DND-41 (cell line): ENCODE results near the gene MT1M.
"Not testable (repeated sequence)": the region's sequence is repeated elsewhere in the genome, so short reads cannot be mapped to it uniquely, and the experiment has no call there.

Experiments used
- ATAC-seq: fragments of 200-7000 bp; cut with Tn5 transposase; 3 replicates; pipeline ENCODE4 v1.9.1; 2021; ENCODE audit warnings: low read depth; ENCODE audit not compliant: insufficient read depth
- DNase-seq: peaks from one replicate; pipeline ENCODE4 v3.0.0-alpha.2; 2020
- H2AFZ ChIP-seq: 2 replicates; pipeline ENCODE4 v1.6.0; 2012; ENCODE audit warnings: low read depth, low read length
- H3K27ac ChIP-seq: 2 replicates; pipeline ENCODE4 v1.5.1; 2012; ENCODE audit warnings: low read length, inconsistent platforms
- H3K27me3 ChIP-seq: fragments of 200-600 bp; sonication (generic); 2 replicates; pipeline ENCODE4 v1.6.0; 2012; ENCODE audit warnings: low read length, mild to moderate bottlenecking, inconsistent platforms; ENCODE audit not compliant: insufficient read depth, poor library complexity
- H3K36me3 ChIP-seq: 2 replicates; pipeline ENCODE4 v1.5.1; 2012; ENCODE audit warnings: low read length, inconsistent platforms; ENCODE audit not compliant: insufficient read depth
- H3K4me1 ChIP-seq: 2 replicates; pipeline ENCODE4 v1.5.1; 2012; ENCODE audit warnings: mild to moderate bottlenecking, low read length; ENCODE audit not compliant: insufficient read depth
- H3K4me2 ChIP-seq: 2 replicates; pipeline ENCODE4 v1.6.0; 2012; ENCODE audit warnings: mild to moderate bottlenecking, moderate library complexity, low read length, inconsistent platforms; ENCODE audit not compliant: insufficient read depth
- H3K4me3 ChIP-seq, 2 experiments: fragments of 200-600 bp in 1 of 2; shearing (Covaris generic) in 1 of 2; 2 replicates each; pipeline ENCODE4 v1.5.1; 2012 to 2016; ENCODE audit warnings: inconsistent platforms in 2 of 2, low read length in 2 of 2, mild to moderate bottlenecking in 2 of 2, low read depth in 1 of 2, moderate library complexity in 1 of 2
- H3K79me2 ChIP-seq: 2 replicates; pipeline ENCODE4 v1.6.0; 2012; ENCODE audit warnings: low read length, inconsistent platforms; ENCODE audit not compliant: insufficient read depth
- H3K9ac ChIP-seq: 2 replicates; pipeline ENCODE4 v1.6.0; 2012; ENCODE audit warnings: low read depth, mild to moderate bottlenecking, inconsistent platforms, low read length, moderate library complexity
- H3K9me3 ChIP-seq: 2 replicates; pipeline ENCODE4 v1.5.1; 2012; ENCODE audit warnings: low read length, moderate library complexity, mild to moderate bottlenecking, inconsistent platforms; ENCODE audit not compliant: insufficient read depth, severe bottlenecking
- H4K20me1 ChIP-seq: 2 replicates; pipeline ENCODE4 v1.6.0; 2012; ENCODE audit warnings: low read length; ENCODE audit not compliant: insufficient read depth
- EZH2 ChIP-seq: IDR thresholded peaks from 3 replicates; pipeline ENCODE4 v1.6.1; 2012; ENCODE audit warnings: borderline replicate concordance, low read depth, mild to moderate bottlenecking, moderate library complexity, low read length, inconsistent platforms; ENCODE audit not compliant: severe bottlenecking
- TF ChIP-seq, protein P1 (sequence below): IDR thresholded peaks from 2 replicates; pipeline ENCODE4 v1.5.1; 2012; ENCODE audit warnings: borderline replicate concordance, low read length, moderate library complexity, mild to moderate bottlenecking; ENCODE audit not compliant: poor library complexity, severe bottlenecking; ENCODE audit errors: extremely low read depth

Gene MT1M

DNA sequence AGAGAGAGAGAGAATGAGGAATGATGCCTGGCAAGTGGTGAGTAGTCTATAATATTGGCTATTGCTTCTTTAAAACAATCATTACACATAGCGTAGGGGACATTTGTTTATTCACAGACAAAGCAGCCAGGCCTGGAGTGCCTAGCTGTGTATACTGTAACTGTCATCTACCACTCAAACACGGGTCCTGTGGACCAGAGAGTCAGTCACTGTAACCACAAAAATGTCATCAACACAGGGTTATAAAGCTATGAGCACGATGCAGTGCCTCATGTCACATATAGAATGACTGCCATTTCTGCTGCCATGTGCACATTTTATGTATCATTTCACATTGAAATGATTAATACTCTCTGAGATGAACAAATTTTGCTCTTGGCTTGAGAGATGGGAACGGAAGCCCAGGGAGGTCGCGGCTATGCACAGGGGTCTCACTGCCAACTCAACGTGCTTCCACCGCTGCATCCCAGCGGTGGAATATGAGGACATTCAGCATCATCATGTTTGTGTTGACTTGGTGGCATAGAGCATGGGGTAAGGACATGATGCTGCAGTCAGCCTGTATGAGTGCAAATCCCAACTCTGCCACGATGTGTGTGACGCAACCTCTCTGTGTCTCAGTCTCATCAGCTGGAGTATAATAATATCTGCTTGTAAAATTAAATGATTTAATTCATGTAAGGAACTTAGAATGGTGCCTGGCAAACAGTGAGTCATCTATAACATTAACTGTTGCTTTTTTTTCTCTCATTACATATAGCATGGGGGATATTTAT is 40.5 kb downstream of the MT1M start:
- DNase-seq (no peak), ATAC-seq (no peak)
- no peak overlapping the region for H3K27ac ChIP-seq
- no peaks in the 10 kb centered on the region for H4K20me1 ChIP-seq
- H3K79me2 ChIP-seq: no peaks in the 10 kb centered on the region
- H3K9ac ChIP-seq: no peak overlapping the region
- no peak overlapping the region for H2AFZ ChIP-seq
- peaks cover 40% of the 10 kb centered on the region for H3K27me3 ChIP-seq
- H3K4me2 ChIP-seq: no peak overlapping the region
- H3K9me3 ChIP-seq: no peaks in the 10 kb centered on the region
- TF ChIP-seq EZH2: no peak
- H3K4me3 ChIP-seq: no peak overlapping the region
- peaks cover 2% of the 10 kb centered on the region; the same call in 1 of the 2 replicates for H3K4me1 ChIP-seq
- no peaks in the 10 kb centered on the region for H3K36me3 ChIP-seq

- Histone ChIP-seq H3K79me2 (no peaks in the 10 kb centered on the region), H3K4me1 (peaks cover 2% of the 10 kb centered on the region; the same call in 1 of the 2 replicates), H4K20me1 (no peaks in the 10 kb centered on the region), H3K27me3 (peaks cover 31% of the 10 kb centered on the region), H3K9me3 (no peaks in the 10 kb centered on the region), H3K4me2 (no peak overlapping the region), H3K9ac (no peak overlapping the region), H3K27ac (no peak overlapping the region), H3K36me3 (no peaks in the 10 kb centered on the region), H3K4me3 (no peak overlapping the region), H2AFZ (no peak overlapping the region)
- DNase-seq (no peak), ATAC-seq (no peak)
- TF ChIP-seq, protein P1, sequence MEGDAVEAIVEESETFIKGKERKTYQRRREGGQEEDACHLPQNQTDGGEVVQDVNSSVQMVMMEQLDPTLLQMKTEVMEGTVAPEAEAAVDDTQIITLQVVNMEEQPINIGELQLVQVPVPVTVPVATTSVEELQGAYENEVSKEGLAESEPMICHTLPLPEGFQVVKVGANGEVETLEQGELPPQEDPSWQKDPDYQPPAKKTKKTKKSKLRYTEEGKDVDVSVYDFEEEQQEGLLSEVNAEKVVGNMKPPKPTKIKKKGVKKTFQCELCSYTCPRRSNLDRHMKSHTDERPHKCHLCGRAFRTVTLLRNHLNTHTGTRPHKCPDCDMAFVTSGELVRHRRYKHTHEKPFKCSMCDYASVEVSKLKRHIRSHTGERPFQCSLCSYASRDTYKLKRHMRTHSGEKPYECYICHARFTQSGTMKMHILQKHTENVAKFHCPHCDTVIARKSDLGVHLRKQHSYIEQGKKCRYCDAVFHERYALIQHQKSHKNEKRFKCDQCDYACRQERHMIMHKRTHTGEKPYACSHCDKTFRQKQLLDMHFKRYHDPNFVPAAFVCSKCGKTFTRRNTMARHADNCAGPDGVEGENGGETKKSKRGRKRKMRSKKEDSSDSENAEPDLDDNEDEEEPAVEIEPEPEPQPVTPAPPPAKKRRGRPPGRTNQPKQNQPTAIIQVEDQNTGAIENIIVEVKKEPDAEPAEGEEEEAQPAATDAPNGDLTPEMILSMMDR: peak; percentile 36
- TF ChIP-seq EZH2: no peak
Observed at GRCh38 chr16:56673921-56674320, 41.5 kb downstream of the MT1M start.

DNA sequence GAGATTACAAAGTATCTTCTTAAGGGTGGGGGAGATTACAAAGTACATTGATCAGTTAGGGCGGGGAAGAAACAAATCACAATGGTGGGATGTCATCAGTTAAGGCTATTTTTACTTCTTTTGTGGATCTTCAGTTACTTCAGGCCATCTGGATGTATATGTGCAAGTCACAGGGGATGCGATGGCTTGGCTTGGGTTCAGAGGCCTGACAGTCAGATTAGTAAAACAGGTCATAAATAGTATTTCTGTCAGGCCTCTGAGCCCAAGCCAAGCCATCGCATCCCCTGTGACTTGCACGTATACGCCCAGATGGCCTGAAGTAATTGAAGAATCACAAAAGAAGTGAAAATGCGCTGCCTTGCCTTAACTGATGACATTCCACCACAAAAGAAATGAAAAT is 42.1 kb downstream of the MT1M start:
- not testable (repeated sequence) for H3K9me3 ChIP-seq, H3K36me3 ChIP-seq, H3K79me2 ChIP-seq, H3K9ac ChIP-seq, H3K4me3 ChIP-seq, H4K20me1 ChIP-seq, H3K27ac ChIP-seq, DNase-seq, H3K4me1 ChIP-seq, H2AFZ ChIP-seq, ATAC-seq, H3K4me2 ChIP-seq
- H3K27me3 ChIP-seq: peaks cover 27% of the 10 kb centered on the region

DNA sequence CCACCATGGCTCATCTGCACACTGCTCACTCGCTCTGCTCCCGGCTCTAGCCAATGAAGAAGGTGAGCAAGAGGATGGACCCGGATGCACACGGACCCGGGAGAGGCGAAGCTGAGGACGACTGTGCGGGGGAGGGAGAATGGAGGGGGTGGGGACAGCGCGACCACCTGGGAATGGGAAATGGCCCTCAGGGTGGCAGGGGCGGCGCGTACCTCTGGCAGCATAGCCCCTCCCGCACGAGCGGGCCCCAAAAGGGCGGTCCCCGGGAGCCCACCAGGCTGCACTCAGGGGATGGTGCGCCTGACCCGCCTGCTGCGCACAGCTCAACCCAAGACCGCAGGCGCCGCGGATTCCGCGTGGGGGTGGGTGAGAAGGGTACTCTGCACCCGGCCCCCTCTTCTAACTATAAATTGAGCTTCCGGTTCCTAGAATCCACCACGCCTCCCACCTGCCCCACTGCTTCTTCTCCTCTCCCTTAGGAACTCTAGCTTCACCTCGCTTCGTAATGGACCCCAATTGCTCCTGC is 43.3 kb downstream of the MT1M start:
- Histone ChIP-seq H3K4me3 (no peak overlapping the region), H3K9ac (no peak overlapping the region), H3K36me3 (no peaks in the 10 kb centered on the region), H3K79me2 (no peaks in the 10 kb centered on the region), H3K9me3 (no peaks in the 10 kb centered on the region), H3K27ac (no peak overlapping the region), H2AFZ (no peak overlapping the region), H3K4me1 (peaks cover 2% of the 10 kb centered on the region; the same call in 1 of the 2 replicates), H3K27me3 (peaks cover 17% of the 10 kb centered on the region), H3K4me2 (peak overlapping the region; percentile 41; the same call in 1 of the 2 replicates), H4K20me1 (no peaks in the 10 kb centered on the region)
- DNase-seq: peak; percentile 62
- no peak for TF ChIP-seq EZH2
- TF ChIP-seq, protein P1: no peak
- peak; percentile 88 for ATAC-seq
